ENCODE measurements around the gene AK8. TPM values are rescaled to one million over a fixed set of nuclear protein-coding genes. Genes with fewer than 3 reads are reported as not detected.

Gene AK8
- total and polyA plus RNA-seq, 2 experiments from 2014 or later, result 0.70 to 0.83 TPM

DNA sequence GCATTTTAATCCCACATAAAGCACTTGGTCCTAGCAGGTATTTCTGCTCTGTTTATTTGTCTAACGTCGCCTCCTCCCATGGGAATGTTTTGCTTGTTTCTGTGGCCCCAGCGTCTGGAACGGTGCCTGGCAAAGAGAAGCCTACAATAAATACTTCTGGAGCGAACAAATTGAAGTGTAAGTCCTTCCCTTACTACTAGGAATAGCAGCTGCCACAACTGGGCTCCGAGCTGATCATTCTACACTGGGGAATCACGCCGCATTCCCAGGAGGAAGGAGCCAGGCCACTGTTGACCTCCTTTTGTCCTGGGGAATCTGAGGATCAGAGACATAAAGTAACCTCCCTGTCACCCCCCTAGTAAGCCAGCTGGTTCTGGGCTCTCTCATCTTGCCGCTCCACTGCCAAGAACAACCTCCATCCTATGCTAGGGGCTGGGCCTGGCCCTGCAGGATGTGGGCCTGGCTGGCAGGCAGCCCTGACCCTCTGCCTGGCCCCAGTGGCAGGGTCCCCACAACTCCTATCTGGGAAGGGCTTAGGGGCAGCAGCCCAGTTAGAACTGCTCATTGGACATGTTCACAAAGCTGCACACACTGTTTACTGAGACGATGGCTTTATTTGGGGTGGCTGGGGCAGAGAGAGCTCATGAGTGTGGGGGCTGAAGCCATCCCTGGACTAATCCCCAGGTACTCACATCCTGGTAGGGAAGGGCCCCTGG is 125.0 kb downstream of the AK8 start:
- H3K4me3 ChIP-seq, result no peak overlapping the region
- H3K27ac ChIP-seq, result no peak overlapping the region
- no peaks in the 10 kb centered on the region for H3K9me3 ChIP-seq (ENCODE audit: low read depth)
- TF ChIP-seq, protein P1, sequence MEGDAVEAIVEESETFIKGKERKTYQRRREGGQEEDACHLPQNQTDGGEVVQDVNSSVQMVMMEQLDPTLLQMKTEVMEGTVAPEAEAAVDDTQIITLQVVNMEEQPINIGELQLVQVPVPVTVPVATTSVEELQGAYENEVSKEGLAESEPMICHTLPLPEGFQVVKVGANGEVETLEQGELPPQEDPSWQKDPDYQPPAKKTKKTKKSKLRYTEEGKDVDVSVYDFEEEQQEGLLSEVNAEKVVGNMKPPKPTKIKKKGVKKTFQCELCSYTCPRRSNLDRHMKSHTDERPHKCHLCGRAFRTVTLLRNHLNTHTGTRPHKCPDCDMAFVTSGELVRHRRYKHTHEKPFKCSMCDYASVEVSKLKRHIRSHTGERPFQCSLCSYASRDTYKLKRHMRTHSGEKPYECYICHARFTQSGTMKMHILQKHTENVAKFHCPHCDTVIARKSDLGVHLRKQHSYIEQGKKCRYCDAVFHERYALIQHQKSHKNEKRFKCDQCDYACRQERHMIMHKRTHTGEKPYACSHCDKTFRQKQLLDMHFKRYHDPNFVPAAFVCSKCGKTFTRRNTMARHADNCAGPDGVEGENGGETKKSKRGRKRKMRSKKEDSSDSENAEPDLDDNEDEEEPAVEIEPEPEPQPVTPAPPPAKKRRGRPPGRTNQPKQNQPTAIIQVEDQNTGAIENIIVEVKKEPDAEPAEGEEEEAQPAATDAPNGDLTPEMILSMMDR (IDR thresholded peaks at IDR 0.05; ENCODE audit: low read depth, low read length), result no peak
- H3K27me3 ChIP-seq, result peaks cover 6% of the 10 kb centered on the region
- no peak for DNase-seq (ENCODE audit: low read depth in 1 of 2, low spot score in 1 of 2)
- peaks cover 7% of the 10 kb centered on the region for H3K4me1 ChIP-seq (ENCODE audit: low read depth)
- no peaks in the 10 kb centered on the region for H3K36me3 ChIP-seq

GRCh38 chr9:132750668-132751067 is 127.4 kb downstream of the AK8 start:
- Histone ChIP-seq H3K4me1 (ENCODE audit: low read depth) (peaks cover under 1% of the 10 kb centered on the region), H3K4me3 (no peak overlapping the region), H3K36me3 (no peaks in the 10 kb centered on the region), H3K9me3 (ENCODE audit: low read depth) (no peaks in the 10 kb centered on the region), H3K27ac (no peak overlapping the region), H3K27me3 (peaks cover 6% of the 10 kb centered on the region)
- TF ChIP-seq, protein P1 (IDR thresholded peaks at IDR 0.05; ENCODE audit: low read depth, low read length), result no peak
- no peak for DNase-seq (ENCODE audit: low read depth in 1 of 2, low spot score in 1 of 2)

DNA sequence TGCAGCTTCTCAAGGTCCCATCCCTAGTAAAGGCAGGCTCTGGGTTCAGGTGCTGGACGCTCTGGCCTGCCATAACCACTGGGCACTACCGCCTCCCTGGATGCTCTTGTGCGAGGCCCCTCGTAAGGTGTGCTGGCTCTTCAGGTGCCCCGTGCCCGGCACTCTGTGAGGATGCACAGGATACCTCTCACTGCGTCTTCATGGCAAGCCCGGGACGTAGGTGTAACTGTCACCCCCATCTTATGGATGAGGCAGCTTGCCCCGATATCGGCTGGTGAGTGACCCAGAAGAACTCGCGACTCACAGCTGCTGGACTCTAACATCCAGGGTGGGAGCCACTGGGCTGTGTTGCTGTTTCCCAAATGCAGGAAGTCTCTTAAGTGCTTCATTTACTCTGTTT is 128.8 kb downstream of the AK8 start:
- H3K27ac ChIP-seq, result no peak overlapping the region
- H3K4me1 ChIP-seq (ENCODE audit: low read depth), result peaks cover 14% of the 10 kb centered on the region
- TF ChIP-seq, protein P1 (IDR thresholded peaks at IDR 0.05; ENCODE audit: low read depth, low read length), result no peak
- H3K36me3 ChIP-seq, result no peaks in the 10 kb centered on the region
- no peak overlapping the region for H3K4me3 ChIP-seq
- no peaks in the 10 kb centered on the region for H3K9me3 ChIP-seq (ENCODE audit: low read depth)
- H3K27me3 ChIP-seq, result peaks cover 14% of the 10 kb centered on the region
- no peak for DNase-seq (ENCODE audit: low read depth in 1 of 2, low spot score in 1 of 2)

DNA sequence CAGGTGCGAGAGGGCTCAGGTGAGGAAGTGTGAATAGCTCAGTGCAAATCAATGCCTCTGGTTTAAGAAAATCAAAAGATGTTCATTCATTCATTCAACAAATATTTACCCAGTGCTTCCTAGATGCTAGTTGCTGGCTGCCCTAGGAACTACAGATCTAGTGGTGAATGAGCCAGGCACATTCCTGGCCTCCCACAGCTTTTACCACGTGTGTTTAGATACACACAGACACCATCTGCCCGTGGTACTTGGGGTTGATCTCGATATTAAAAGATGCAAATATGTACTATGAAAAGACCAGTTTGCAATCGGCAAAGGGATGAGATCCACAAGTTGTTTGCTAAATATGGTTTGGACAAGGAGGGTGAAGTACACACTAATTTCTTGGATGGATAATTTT is 129.6 kb downstream of the AK8 start:
- TF ChIP-seq, protein P1 (IDR thresholded peaks at IDR 0.05; ENCODE audit: low read depth, low read length), result no peak
- H3K9me3 ChIP-seq (ENCODE audit: low read depth), result no peaks in the 10 kb centered on the region
- peaks cover 19% of the 10 kb centered on the region for H3K4me1 ChIP-seq (ENCODE audit: low read depth)
- H3K27ac ChIP-seq, result no peak overlapping the region
- no peaks in the 10 kb centered on the region for H3K36me3 ChIP-seq
- peak in 1 of 2 donors; percentile 11 for DNase-seq (ENCODE audit: low read depth in 1 of 2, low spot score in 1 of 2)
- peaks cover 17% of the 10 kb centered on the region for H3K27me3 ChIP-seq
- H3K4me3 ChIP-seq, result no peak overlapping the region

GRCh38 chr9:132745756-132746709 is 132.1 kb downstream of the AK8 start:
- Histone ChIP-seq H3K4me1 (ENCODE audit: low read depth) (peaks cover 19% of the 10 kb centered on the region), H3K27me3 (peaks cover 40% of the 10 kb centered on the region), H3K9me3 (ENCODE audit: low read depth) (no peaks in the 10 kb centered on the region), H3K4me3 (no peak overlapping the region), H3K36me3 (no peaks in the 10 kb centered on the region), H3K27ac (no peak overlapping the region)
- DNase-seq (ENCODE audit: low read depth in 1 of 2, low spot score in 1 of 2), result no peak
- TF ChIP-seq, protein P1 (IDR thresholded peaks at IDR 0.05; ENCODE audit: low read depth, low read length), result no peak
